Measurements from ENCODE around the gene SEC14L1.
"Not testable (repeated sequence)": the region's sequence is repeated elsewhere in the genome, so short reads cannot be mapped to it uniquely, and the experiment has no call there.

Gene SEC14L1

DNA sequence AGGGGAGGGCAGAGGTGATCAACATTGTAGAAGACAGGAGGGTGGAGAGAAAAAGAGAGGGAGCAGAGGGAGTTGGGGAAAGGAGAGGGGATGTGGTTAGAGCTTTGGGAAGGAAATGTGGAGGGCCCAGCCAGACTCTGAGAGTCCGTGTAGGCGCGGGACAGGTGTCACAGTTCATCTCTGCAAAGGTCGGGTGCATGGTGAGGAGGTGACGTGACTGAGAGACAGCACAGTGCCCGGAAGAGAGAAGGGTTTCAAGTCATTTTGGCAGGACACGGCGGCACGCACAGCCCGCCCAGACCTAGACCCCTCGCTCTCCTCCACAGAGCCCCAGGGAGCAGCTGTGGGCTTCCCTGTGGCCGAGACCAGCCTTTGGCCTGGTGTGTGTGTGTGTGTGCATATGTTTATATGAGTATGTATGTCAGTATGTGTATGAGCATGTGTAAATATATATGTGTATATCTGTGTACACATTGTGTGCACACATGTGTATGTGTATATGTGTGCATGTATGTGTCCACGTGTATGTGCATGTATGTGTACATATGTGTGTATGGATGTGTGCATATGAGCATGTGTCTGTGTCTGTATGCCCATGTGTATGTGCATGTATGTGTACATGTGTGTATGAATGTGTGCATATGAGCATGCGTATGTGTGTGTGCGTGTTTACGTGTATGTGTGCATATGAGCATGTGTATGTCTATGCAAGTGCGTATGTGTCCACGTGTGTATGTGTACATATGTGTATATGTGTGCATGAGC is 104.6 kb downstream of the SEC14L1 start:
- no peak for DNase-seq

DNA sequence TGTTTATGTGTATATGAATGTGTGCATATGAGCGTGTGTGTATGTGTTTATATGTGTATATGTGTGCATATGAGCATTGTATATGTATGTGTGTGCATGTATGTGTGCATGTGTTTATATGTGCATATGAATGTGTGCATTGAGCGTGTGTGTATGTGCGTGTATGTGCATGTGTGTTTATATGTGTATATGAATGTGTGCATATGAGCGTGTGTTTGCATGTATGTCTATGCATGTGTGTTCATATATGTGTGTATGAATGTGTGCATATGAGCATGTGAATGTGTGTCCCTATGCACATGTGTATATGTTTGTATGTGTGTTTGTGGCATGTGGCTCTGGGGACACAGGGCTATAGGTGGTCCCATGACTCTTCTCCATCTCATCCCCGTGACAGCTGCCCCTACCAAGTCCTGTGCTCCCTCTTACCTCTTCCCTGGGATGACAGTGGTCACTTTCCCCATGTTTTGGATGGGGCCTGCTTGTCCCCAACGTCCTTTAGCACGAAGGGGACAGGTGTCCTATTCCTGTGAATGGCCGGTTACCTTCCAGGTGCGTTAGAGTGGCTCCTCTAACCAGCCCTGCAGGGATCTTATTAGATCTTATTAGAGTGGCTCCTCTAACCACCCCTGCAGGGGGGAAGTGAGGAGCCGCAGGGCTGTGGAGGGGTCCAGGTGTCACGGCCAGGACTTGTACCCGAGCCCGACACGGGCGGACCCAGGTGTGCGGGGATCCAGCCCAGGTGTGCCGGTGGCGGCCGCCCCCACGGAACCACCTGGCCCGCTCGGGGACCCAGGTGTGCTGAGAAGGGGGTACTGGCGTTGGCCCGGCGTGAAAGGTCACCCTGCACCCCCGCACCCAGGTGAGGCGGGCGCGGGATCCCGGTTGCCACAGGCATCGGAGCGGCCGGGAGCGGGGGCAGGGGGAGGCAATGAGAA is 105.6 kb downstream of the SEC14L1 start:
- no peak for DNase-seq

GRCh38 chr17:77247048-77247541 is 106.3 kb downstream of the SEC14L1 start:
- peak; percentile 35 for DNase-seq

DNA sequence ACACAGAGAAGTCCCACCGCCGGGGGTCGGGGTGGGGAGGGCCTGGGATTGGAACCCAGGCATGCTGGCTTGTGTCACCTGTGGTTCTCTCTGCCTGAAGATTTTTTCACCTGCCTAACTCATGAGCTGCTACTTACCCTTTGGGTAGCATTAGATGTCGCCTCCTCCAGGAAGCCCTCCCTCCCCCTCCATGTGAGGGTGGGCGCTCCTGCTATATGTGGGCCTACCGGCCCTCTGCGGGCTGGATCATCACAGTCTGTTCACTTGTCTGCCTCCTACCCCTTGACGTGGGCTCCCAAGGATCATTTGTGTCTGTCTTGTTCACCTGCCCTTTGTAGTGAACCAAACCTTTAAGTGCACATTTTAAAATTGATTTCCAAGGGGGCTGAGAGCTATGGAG is 106.8 kb downstream of the SEC14L1 start:
- no peak for DNase-seq

GRCh38 chr17:77248216-77249114 is 107.7 kb downstream of the SEC14L1 start:
- no peak for DNase-seq

- no peak for DNase-seq
Measured at GRCh38 chr17:77251622-77252183, 110.9 kb downstream of the SEC14L1 start.

GRCh38 chr17:77252306-77252705 is 111.5 kb downstream of the SEC14L1 start:
- not testable (repeated sequence) for DNase-seq

DNA sequence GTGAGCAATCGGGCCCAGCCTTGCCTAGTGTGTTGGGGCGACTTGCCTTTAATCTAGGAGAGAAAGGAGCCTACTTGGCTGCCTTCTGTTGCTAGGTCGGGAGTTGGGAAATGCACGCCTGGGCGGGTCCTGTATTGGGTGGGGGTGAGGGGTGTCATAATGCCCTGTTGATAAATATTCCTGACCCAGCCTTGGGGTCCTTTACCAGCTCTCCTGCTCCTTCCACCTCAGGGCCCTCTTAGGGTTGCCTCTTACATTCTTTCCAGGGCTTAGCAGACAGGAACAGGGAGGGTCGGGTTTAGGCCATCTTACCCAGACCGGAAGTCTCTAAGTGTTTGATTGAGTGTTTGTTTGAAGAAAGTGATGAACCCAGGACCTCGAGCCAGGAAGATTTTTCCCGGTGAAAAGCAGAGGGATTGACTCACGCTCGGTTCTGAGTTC is 112.9 kb downstream of the SEC14L1 start:
- no peak for DNase-seq

DNA sequence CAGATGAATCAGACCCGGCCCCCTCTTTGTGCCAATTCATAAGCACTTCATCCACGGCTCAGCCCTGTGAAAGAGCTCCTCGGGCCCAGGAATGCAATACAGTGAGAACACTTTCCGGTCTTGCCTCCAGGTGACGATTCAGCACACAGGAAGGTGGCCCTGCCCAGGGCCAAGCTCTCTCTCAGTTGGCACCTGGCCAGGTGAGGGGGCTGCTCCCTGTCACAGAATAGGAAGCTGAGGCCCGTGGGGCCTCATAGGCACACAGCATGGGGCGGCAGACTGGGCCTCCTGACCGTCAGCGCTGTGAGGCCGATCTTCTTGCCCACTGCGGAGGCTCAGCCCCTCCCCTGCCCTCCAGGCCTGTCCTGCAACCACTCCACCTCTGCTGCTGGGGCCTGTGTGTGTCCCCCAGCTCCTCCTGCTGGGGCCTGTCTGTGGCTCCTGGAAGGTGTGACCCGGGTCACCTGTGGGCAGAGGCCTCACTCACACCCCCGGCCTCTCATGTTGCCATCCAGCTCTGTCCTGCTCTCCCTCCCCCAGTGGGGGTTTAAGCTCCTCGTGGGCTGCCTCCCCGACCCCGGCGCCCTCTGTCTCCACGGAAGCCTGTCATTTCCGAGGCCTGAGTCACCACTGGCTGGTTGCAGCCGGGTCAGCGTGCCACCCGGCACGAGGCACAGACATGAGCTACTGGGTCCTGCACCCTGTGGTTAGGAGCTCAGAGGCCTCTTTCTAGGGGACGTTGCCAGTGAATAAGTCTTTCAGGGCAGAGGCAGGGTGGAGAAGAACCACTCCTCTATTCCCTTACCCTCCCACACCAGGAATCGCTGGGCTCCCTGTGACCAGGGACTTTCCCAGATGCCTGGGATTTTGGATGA is 114.4 kb downstream of the SEC14L1 start:
- peak; percentile 41 for DNase-seq

GRCh38 chr17:77255970-77256369 is 115.2 kb downstream of the SEC14L1 start:
- DNase-seq = not testable (repeated sequence)

- DNase-seq = peak; percentile 83
Measured at GRCh38 chr17:77256710-77257109, 115.9 kb downstream of the SEC14L1 start.

- DNase-seq = no peak
Measured at GRCh38 chr17:77257169-77257568, 116.4 kb downstream of the SEC14L1 start.

- no peak for DNase-seq
Measured at GRCh38 chr17:77257596-77258458, 117.1 kb downstream of the SEC14L1 start.

DNA sequence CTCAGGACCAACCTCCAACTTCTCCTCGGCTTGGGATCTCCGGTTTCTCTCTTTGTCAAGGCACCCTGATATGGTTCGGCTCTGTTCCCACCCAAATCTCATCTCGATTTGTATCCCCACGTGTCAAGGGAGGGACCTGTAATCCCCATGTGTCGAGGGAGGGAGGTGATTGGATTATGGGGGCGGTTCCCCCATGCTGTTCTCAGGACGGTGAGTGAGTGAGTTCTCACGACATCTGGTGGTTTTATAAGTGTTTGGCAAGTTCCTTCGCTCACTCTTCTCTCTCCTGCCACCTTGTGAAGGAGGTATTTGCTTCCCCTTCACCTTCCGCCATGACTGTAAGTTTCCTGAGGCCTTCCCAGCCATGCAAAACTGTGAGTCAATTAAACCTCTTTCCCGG is 117.9 kb downstream of the SEC14L1 start:
- DNase-seq = no peak

DNA sequence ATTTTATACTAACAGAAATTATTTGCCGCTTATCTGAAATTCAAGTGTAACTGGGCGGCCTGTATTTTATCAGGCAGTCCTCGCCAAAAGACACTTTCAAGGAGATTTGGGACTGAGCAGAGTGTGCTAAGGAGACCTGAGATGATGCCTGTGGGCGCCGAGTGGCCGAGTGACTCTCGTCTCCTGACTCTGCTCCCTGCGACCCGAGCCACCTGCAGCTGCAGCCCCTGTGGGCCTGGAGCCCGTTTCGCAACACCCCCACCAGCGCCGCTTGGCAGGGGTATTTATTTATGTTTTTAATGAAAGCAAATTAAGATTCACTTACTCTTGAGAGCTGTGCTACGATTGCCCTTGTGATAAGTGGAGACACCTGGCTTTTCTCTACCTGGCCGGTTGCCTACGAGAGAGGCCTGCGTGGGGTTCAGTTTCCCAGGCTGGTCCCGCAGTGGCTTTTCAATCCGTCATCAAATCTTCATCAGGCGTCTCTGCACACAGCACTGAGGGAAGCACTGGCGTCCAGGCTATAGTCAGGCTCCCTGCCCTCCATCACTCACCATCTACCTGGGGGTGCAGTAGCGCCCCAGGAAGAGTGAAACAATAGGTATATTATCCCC is 124.0 kb downstream of the SEC14L1 start:
- peak; percentile 92 for DNase-seq

DNA sequence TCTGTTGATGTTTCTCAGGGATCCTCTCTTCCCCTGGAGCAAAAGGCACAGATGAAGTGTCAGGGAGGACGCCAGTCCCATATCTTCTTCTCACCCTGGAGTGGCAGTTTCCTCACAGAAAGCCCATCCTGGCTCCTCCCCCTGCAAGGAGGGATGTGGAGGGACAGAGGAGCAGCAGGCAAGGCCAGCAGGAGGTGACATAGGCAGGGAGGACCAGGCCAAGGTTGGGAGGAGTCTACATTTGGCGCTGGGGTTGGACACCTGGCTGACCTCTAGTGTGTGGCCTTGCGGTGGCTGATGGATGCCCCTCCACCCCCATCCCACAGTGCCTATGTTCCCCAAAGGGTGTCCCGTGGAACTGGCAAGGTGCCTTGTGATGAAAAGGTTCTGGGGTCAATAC is 125.4 kb downstream of the SEC14L1 start:
- DNase-seq = no peak

Measured in DMS79 (cell line).